GM12875 (cell line): ENCODE measurements around the gene UNC79.

ENCODE experiments used
- H3K4me3 ChIP-seq: one replicate; pipeline ENCODE4 v1.5.1; 2011; ENCODE audit warnings: low read depth, low read length, control low read depth
- CTCF ChIP-seq: IDR thresholded peaks from 2 replicates; pipeline ENCODE4 v1.5.1; 2011; ENCODE audit warnings: low read depth, mild to moderate bottlenecking, control low read depth, inconsistent platforms, low read length, moderate library complexity, borderline replicate concordance; ENCODE audit not compliant: insufficient read depth

UNC79 gene

GRCh38 chr14:93525696-93526451 lies 95.1 kb downstream of the UNC79 start:
- no peak for TF ChIP-seq CTCF
- H3K4me3 ChIP-seq: no peak overlapping the region

GRCh38 chr14:93527203-93527607 lies 96.5 kb downstream of the UNC79 start:
- no peak for TF ChIP-seq CTCF
- no peak overlapping the region for H3K4me3 ChIP-seq

- no peak overlapping the region for H3K4me3 ChIP-seq
- TF ChIP-seq CTCF: no peak
Observed at GRCh38 chr14:93528884-93529558, 98.3 kb downstream of the UNC79 start.

- no peak overlapping the region for H3K4me3 ChIP-seq
- no peak for TF ChIP-seq CTCF
Observed at GRCh38 chr14:93531644-93532043, 100.9 kb downstream of the UNC79 start.

- TF ChIP-seq CTCF: no peak
- no peak overlapping the region for H3K4me3 ChIP-seq
Observed at GRCh38 chr14:93532541-93532940, 101.8 kb downstream of the UNC79 start.

- no peak overlapping the region for H3K4me3 ChIP-seq
- TF ChIP-seq CTCF: no peak
Observed at GRCh38 chr14:93533437-93533836, 102.7 kb downstream of the UNC79 start.

- no peak for TF ChIP-seq CTCF
- no peak overlapping the region for H3K4me3 ChIP-seq
Observed at GRCh38 chr14:93533842-93534241, 103.1 kb downstream of the UNC79 start.
